ENCODE measurements around the gene NR2F1-AS1. TPM values are rescaled to one million over a fixed set of nuclear protein-coding genes. Genes with fewer than 3 reads are reported as not detected.

Gene NR2F1-AS1
- total RNA-seq, 1 donor, result 11.8 TPM

- H3K4me3 ChIP-seq (ENCODE audit: low read depth, low read length), result no peak overlapping the region
- no peak for DNase-seq (ENCODE audit: low read depth)
- no peak for TF ChIP-seq CTCF (IDR thresholded peaks at IDR 0.05; ENCODE audit: insufficient read depth, low read length)
Observed at GRCh38 chr5:93436083-93436482, 144.9 kb downstream of the NR2F1-AS1 start.

GRCh38 chr5:93433422-93433821 is 147.6 kb downstream of the NR2F1-AS1 start:
- no peak for TF ChIP-seq CTCF (IDR thresholded peaks at IDR 0.05; ENCODE audit: insufficient read depth, low read length)
- H3K4me3 ChIP-seq (ENCODE audit: low read depth, low read length), result no peak overlapping the region
- DNase-seq (ENCODE audit: low read depth), result peak; percentile 80

- no peak for TF ChIP-seq CTCF (IDR thresholded peaks at IDR 0.05; ENCODE audit: insufficient read depth, low read length)
Observed at GRCh38 chr5:93431250-93431649, 149.8 kb downstream of the NR2F1-AS1 start.

GRCh38 chr5:93430673-93431199 is 150.3 kb downstream of the NR2F1-AS1 start:
- no peak overlapping the region for H3K4me3 ChIP-seq (ENCODE audit: low read depth, low read length)
- DNase-seq (ENCODE audit: low read depth), result no peak
- TF ChIP-seq CTCF (IDR thresholded peaks at IDR 0.05; ENCODE audit: insufficient read depth, low read length), result no peak

More at GRCh38 chr5:93431250-93431649, 149.8 kb downstream of the NR2F1-AS1 start:
- no peak overlapping the region for H3K4me3 ChIP-seq (ENCODE audit: low read depth, low read length)
- no peak for DNase-seq (ENCODE audit: low read depth)

GRCh38 chr5:93430118-93430517 is 150.9 kb downstream of the NR2F1-AS1 start:
- no peak overlapping the region for H3K4me3 ChIP-seq (ENCODE audit: low read depth, low read length)
- TF ChIP-seq CTCF (IDR thresholded peaks at IDR 0.05; ENCODE audit: insufficient read depth, low read length), result no peak

GRCh38 chr5:93428868-93429267 is 152.2 kb downstream of the NR2F1-AS1 start:
- no peak for TF ChIP-seq CTCF (IDR thresholded peaks at IDR 0.05; ENCODE audit: insufficient read depth, low read length)
- no peak overlapping the region for H3K4me3 ChIP-seq (ENCODE audit: low read depth, low read length)
- peak; percentile 44 for DNase-seq (ENCODE audit: low read depth)

More at GRCh38 chr5:93430118-93430517, 150.9 kb downstream of the NR2F1-AS1 start:
- DNase-seq (ENCODE audit: low read depth), result no peak

- TF ChIP-seq CTCF (IDR thresholded peaks at IDR 0.05; ENCODE audit: insufficient read depth, low read length), result no peak
- H3K4me3 ChIP-seq (ENCODE audit: low read depth, low read length), result no peak overlapping the region
- no peak for DNase-seq (ENCODE audit: low read depth)
Observed at GRCh38 chr5:93427316-93427715, 153.7 kb downstream of the NR2F1-AS1 start.

Data from fibroblast of the aortic adventitia (primary cell).